ENCODE data around the gene VDAC2. TPM values are rescaled to one million over a fixed set of nuclear protein-coding genes. Genes with fewer than 3 reads are reported as not detected.

VDAC2 gene
- total RNA-seq, 4 donors from 2014 or later: 89.1 to 114 (median 109) TPM

GRCh38 chr10:75239096-75239790 is 28.6 kb downstream of the VDAC2 start:
- Histone ChIP-seq H3K27ac (no peak overlapping the region), H3K9me3 (no peaks in the 10 kb centered on the region), H3K4me1 (peaks cover 0 to 17% (median 1%) of the 10 kb centered on the region in 4 donors), H3K27me3 (no peaks in the 10 kb centered on the region), H3K4me3 (no peak overlapping the region), H3K36me3 (no peaks in the 10 kb centered on the region)
- 82% methylated on average over 10 to 11 of the region's 11 CpGs for WGBS, 2 donors
- no peak for DNase-seq (ENCODE audit: low spot score in 2 of 2)
- no peak for TF ChIP-seq EP300 (IDR thresholded peaks at IDR 0.05)
- no peak for TF ChIP-seq POLR2A (IDR thresholded peaks at IDR 0.05)
- TF ChIP-seq CTCF (IDR thresholded peaks at IDR 0.05): no peak

DNA sequence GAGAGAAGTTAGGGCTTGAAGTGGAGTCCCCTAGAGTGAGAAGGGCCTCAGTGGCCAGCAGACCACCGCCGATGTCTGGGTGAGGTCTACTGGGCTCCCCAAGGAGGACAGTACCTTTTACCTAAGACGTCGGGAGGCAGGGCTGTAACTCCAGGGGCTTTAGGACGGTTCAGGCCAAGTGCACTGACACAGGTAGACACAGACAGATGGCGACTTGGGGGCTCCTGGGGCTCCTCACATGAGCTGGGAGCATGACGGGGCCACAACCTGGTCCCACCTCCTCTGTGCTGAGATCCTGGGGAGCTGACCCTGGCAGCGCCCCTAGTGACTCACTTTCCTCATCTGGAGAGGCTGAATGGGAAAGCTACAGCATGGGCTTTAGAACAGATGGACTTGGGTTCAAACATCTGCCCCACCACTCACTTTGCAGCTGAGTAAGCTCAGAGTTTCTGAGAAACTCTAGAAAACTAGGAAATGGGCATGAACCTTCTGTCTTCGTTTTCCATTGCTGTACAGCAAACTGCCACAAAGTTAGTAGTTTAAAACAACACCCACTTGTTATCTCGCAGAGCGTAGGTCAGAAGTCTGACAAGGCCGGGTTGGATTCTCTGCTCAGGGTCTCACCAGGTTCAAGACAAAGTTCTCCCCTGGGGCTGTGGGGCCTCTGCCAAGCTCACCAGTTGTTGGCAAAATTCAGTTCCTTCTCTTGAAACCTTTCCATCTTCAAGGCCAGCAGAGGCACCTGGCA is 29.9 kb downstream of the VDAC2 start:
- H3K36me3 ChIP-seq: no peaks in the 10 kb centered on the region
- no peak overlapping the region for H3K27ac ChIP-seq
- WGBS, 2 donors: 81 to 83% methylated on average over 11 to 12 of the region's 12 CpGs
- peaks cover 0 to 4% (median 1%) of the 10 kb centered on the region in 4 donors for H3K4me1 ChIP-seq
- no peaks in the 10 kb centered on the region for H3K9me3 ChIP-seq
- TF ChIP-seq CTCF (IDR thresholded peaks at IDR 0.05) (no peak), POLR2A (IDR thresholded peaks at IDR 0.05) (no peak), EP300 (IDR thresholded peaks at IDR 0.05) (no peak)
- no peaks in the 10 kb centered on the region for H3K27me3 ChIP-seq
- DNase-seq (ENCODE audit: low spot score in 2 of 2): no peak
- H3K4me3 ChIP-seq: no peak overlapping the region

- H3K27ac ChIP-seq: no peak overlapping the region
- no peaks in the 10 kb centered on the region for H3K9me3 ChIP-seq
- no peaks in the 10 kb centered on the region for H3K36me3 ChIP-seq
- DNase-seq (ENCODE audit: low spot score in 2 of 2): no peak
- no peaks in the 10 kb centered on the region for H3K27me3 ChIP-seq
- H3K4me1 ChIP-seq: no peaks in the 10 kb centered on the region
- 87 to 93% methylated on average over 10 of the region's 10 CpGs for WGBS, 2 donors
- H3K4me3 ChIP-seq: no peak overlapping the region
- TF ChIP-seq CTCF (IDR thresholded peaks at IDR 0.05) (no peak), POLR2A (IDR thresholded peaks at IDR 0.05) (no peak), EP300 (IDR thresholded peaks at IDR 0.05) (no peak)
Observed at GRCh38 chr10:75243426-75243825, 32.8 kb downstream of the VDAC2 start.

DNA sequence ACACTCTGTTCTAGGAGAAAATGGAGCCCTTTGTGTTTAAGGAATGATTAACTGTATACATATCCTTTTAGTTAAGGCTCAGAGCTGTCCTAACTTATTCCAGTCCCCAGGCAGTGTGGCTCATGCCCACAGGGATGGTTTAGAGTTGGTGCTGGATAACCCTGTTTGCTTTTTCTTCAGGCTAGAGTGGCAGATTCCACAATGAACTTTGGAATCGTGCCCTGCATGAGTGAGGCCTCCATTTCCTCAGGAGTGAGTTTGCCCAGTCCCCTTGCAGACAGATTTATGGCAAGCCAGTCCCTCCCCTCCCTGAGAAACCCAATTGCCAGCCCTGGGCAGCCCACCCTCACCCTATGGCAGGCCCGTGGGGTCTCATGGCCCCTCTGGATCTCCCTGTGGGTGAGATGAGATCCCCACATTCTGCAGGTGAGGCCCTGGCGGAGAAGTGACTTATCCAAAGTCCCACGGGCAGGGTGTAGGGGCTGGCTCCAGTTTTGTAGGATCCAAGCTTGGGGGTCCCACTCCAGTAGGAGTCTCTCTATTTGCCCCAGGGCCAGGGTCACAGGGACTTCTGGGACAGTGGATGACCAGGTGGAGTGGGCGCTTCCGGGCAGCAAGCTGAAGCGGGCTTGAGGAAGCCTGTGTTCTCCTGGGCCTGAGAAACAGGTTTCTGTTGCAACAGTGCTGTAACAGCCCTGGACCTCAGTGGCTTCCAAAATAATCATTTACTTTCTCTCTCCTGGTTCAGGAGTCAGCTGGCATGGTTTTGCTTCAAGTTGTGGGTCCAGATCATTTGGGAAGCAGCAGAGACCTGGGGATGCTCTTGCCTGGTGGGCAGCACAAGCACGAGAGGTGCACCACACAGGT is 34.1 kb downstream of the VDAC2 start:
- Histone ChIP-seq H3K27me3 (no peaks in the 10 kb centered on the region), H3K27ac (no peak overlapping the region), H3K4me3 (no peak overlapping the region), H3K36me3 (no peaks in the 10 kb centered on the region), H3K9me3 (no peaks in the 10 kb centered on the region), H3K4me1 (no peaks in the 10 kb centered on the region)
- no peak for DNase-seq (ENCODE audit: low spot score in 2 of 2)
- 81 to 87% methylated on average over 7 to 8 of the region's 8 CpGs for WGBS, 2 donors
- TF ChIP-seq POLR2A (IDR thresholded peaks at IDR 0.05) (no peak), EP300 (IDR thresholded peaks at IDR 0.05) (no peak), CTCF (IDR thresholded peaks at IDR 0.05) (no peak)
